Umbilical cord (tissue), 2 donors: ENCODE data around the gene CDX2. TPM values are rescaled to one million over a fixed set of nuclear protein-coding genes. Genes with fewer than 3 reads are reported as not detected.
"Not testable (repeated sequence)": the region's sequence is repeated elsewhere in the genome, so short reads cannot be mapped to it uniquely, and the experiment has no call there.

Source experiments
- DNase-seq: peaks from one replicate; pipeline ENCODE4 v3.0.0-alpha.2; 2015; ENCODE audit warnings: low spot score
- total RNA-seq: library from RNA; depleted of rRNA; stranded (reverse); fragments of >200 nt; gene quantifications from one replicate; pipeline ENCODE4 v1.2.3, GENCODE V29; 2014; ENCODE audit warnings: low replicate concordance; ENCODE audit not compliant: insufficient read depth

Gene CDX2
- total RNA-seq, result 0.24 TPM

- DNase-seq, result no peak
Observed at GRCh38 chr13:27969082-27969865, at the start of gene CDX2. Gene CDX2, minus strand, starts transcription at chr13:27969315. Its CDS starts 309 bp downstream, at chr13:27969006.

- DNase-seq, result no peak
Observed at GRCh38 chr13:28014301-28014700, 45.2 kb upstream of the CDX2 start.

GRCh38 chr13:28013482-28013881 is 44.4 kb upstream of the CDX2 start:
- no peak for DNase-seq

GRCh38 chr13:28012896-28013295 is 43.8 kb upstream of the CDX2 start:
- DNase-seq, result no peak

- DNase-seq, result no peak
Observed at GRCh38 chr13:28012383-28012782, 43.3 kb upstream of the CDX2 start.

GRCh38 chr13:28010046-28010445 is 40.9 kb upstream of the CDX2 start:
- DNase-seq, result no peak

- not testable (repeated sequence) for DNase-seq
Observed at GRCh38 chr13:28005016-28005415, 35.9 kb upstream of the CDX2 start.

- no peak for DNase-seq
Observed at GRCh38 chr13:28002886-28003698, 34.0 kb upstream of the CDX2 start.

- DNase-seq, result no peak
Observed at GRCh38 chr13:28001837-28002473, 32.8 kb upstream of the CDX2 start.

- DNase-seq, result no peak
Observed at GRCh38 chr13:28001049-28001448, 31.9 kb upstream of the CDX2 start.

- DNase-seq, result no peak
Observed at GRCh38 chr13:28000567-28000966, 31.5 kb upstream of the CDX2 start.

GRCh38 chr13:27997904-27998522 is 28.9 kb upstream of the CDX2 start:
- DNase-seq, result peak; percentile 78

GRCh38 chr13:27991881-27992280 is 22.8 kb upstream of the CDX2 start:
- DNase-seq, result no peak

- DNase-seq, result no peak
Observed at GRCh38 chr13:27988520-27988919, 19.4 kb upstream of the CDX2 start, which contains the start of gene URAD. Gene URAD, minus strand, starts transcription at chr13:27988693. Its CDS starts 56 bp downstream, at chr13:27988637.

- no peak for DNase-seq
Observed at GRCh38 chr13:27985600-27985999, 16.5 kb upstream of the CDX2 start.

GRCh38 chr13:27982361-27982760 is 13.2 kb upstream of the CDX2 start:
- DNase-seq, result no peak

GRCh38 chr13:27981006-27981708 is 12.0 kb upstream of the CDX2 start:
- no peak for DNase-seq

GRCh38 chr13:27980280-27980998 is 11.3 kb upstream of the CDX2 start:
- no peak for DNase-seq

- DNase-seq, result no peak
Observed at GRCh38 chr13:27979765-27980279, 10.7 kb upstream of the CDX2 start.

GRCh38 chr13:27979001-27979643 is 10.0 kb upstream of the CDX2 start:
- no peak for DNase-seq
